Endothelial cell of umbilical vein (primary cell): ENCODE measurements around the gene IFI35.

Experiments used
- POLR2A ChIP-seq: IDR thresholded peaks from 2 replicates; pipeline ENCODE4 v1.6.1; 2012; ENCODE audit warnings: low read depth, mild to moderate bottlenecking, control low read depth, low read length
- POLR2AphosphoS5 ChIP-seq: IDR thresholded peaks from 2 replicates; pipeline ENCODE4 v1.6.1; 2012; ENCODE audit warnings: low read depth, mild to moderate bottlenecking, control low read depth, low read length, moderate library complexity; ENCODE audit not compliant: insufficient read depth

GRCh38 chr17:43018008-43018853 lies 11.6 kb downstream of the IFI35 start:
- TF ChIP-seq POLR2A (no peak), POLR2AphosphoS5 (no peak)
